ENCODE measurements around the gene DIO2.

DNA sequence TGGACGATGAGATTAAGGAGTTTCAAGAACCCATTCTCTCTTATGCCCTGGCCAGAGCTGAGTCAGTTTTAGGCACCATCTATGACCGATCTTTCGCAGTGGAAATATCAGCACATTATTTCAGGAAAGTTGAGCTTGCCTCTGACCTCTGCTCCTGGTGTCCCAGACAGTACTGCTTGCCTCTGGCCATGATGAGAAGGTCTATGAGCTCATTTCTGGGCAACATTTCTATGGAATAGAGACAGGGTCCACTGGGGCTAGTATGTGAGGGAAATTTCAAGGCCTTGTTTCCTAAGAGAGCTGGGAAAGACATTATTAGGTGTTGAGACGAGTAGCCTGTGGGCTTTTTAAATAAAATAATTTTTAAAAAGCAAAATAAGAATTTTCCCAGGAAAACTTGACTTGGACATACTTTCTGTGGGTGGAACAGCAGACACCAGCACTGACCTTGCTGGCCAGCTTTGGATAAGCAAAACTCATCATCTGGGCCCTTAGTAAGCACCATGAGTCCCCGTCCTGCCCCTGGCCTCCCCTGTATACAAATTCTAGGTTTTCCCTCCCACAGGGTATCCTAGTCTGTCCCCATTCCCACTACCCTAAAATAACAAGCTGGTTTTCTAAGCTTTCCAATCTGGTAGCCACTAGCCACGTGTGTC is 43.4 kb downstream of the DIO2 start:
- TF ChIP-seq YY1 (IDR thresholded peaks at IDR 0.05; ENCODE audit: low read depth) (no peak), GATA2 (CRISPR knock-in tag; IDR thresholded peaks at IDR 0.05) (no peak), ELF1 (IDR thresholded peaks at IDR 0.05) (no peak), TAF1 (IDR thresholded peaks at IDR 0.05; ENCODE audit: borderline replicate concordance, low read depth, low read length) (no peak), TCF12 (IDR thresholded peaks at IDR 0.05) (no peak), MAX (IDR thresholded peaks at IDR 0.05; ENCODE audit: low read depth) (no peak), EZH2phosphoT487 (IDR thresholded peaks at IDR 0.05; ENCODE audit: borderline replicate concordance, low read depth) (no peak), REST (IDR thresholded peaks at IDR 0.05; ENCODE audit: low read depth, low read length) (no peak), POLR2AphosphoS5 (IDR thresholded peaks at IDR 0.05; ENCODE audit: low read depth, low read length) (no peak), RCOR1 (IDR thresholded peaks at IDR 0.05; ENCODE audit: low read length) (no peak)
- TF ChIP-seq, protein P1, sequence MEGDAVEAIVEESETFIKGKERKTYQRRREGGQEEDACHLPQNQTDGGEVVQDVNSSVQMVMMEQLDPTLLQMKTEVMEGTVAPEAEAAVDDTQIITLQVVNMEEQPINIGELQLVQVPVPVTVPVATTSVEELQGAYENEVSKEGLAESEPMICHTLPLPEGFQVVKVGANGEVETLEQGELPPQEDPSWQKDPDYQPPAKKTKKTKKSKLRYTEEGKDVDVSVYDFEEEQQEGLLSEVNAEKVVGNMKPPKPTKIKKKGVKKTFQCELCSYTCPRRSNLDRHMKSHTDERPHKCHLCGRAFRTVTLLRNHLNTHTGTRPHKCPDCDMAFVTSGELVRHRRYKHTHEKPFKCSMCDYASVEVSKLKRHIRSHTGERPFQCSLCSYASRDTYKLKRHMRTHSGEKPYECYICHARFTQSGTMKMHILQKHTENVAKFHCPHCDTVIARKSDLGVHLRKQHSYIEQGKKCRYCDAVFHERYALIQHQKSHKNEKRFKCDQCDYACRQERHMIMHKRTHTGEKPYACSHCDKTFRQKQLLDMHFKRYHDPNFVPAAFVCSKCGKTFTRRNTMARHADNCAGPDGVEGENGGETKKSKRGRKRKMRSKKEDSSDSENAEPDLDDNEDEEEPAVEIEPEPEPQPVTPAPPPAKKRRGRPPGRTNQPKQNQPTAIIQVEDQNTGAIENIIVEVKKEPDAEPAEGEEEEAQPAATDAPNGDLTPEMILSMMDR (IDR thresholded peaks at IDR 0.05), result no peak
- TF ChIP-seq, protein P2, sequence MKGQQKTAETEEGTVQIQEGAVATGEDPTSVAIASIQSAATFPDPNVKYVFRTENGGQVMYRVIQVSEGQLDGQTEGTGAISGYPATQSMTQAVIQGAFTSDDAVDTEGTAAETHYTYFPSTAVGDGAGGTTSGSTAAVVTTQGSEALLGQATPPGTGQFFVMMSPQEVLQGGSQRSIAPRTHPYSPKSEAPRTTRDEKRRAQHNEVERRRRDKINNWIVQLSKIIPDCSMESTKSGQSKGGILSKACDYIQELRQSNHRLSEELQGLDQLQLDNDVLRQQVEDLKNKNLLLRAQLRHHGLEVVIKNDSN (IDR thresholded peaks at IDR 0.05; ENCODE audit: borderline replicate concordance, low read depth), result no peak

Measured in SK-N-SH (cell line).